ENCODE data around the gene CDC14B.
"Not testable (repeated sequence)": the region's sequence is repeated elsewhere in the genome, so short reads cannot be mapped to it uniquely, and the experiment has no call there.

The CDC14B gene

GRCh38 chr9:96509026-96509425 lies 110.6 kb downstream of the CDC14B start:
- no peak for DNase-seq (ENCODE audit: extremely low spot score, insufficient read length, low read depth)
- FAIRE-seq = no peak

- FAIRE-seq (no peak), DNase-seq (ENCODE audit: extremely low spot score, insufficient read length, low read depth) (no peak)
These were observed 111.3 kb downstream of the CDC14B start for GRCh38 chr9:96508227-96508940.

GRCh38 chr9:96505316-96505991 lies 114.2 kb downstream of the CDC14B start:
- FAIRE-seq (no peak), DNase-seq (ENCODE audit: extremely low spot score, insufficient read length, low read depth) (no peak)

- DNase-seq (ENCODE audit: extremely low spot score, insufficient read length, low read depth) = no peak
- no peak for FAIRE-seq
These were observed 115.7 kb downstream of the CDC14B start for GRCh38 chr9:96503918-96504317.

GRCh38 chr9:96503374-96503748 lies 116.3 kb downstream of the CDC14B start:
- FAIRE-seq; DNase-seq (ENCODE audit: extremely low spot score, insufficient read length, low read depth): not testable (repeated sequence)

GRCh38 chr9:96502539-96503373 lies 116.9 kb downstream of the CDC14B start:
- no peak for FAIRE-seq
- no peak for DNase-seq (ENCODE audit: extremely low spot score, insufficient read length, low read depth)

- no peak for DNase-seq (ENCODE audit: extremely low spot score, insufficient read length, low read depth)
- no peak for FAIRE-seq
These were observed 117.8 kb downstream of the CDC14B start for GRCh38 chr9:96501633-96502538.

- no peak for FAIRE-seq
- DNase-seq (ENCODE audit: extremely low spot score, insufficient read length, low read depth) = no peak
These were observed 118.7 kb downstream of the CDC14B start for GRCh38 chr9:96500696-96501632.

- DNase-seq (ENCODE audit: extremely low spot score, insufficient read length, low read depth) = no peak
These were observed 120.4 kb downstream of the CDC14B start for GRCh38 chr9:96499257-96499656.

GRCh38 chr9:96498796-96499195 lies 120.8 kb downstream of the CDC14B start:
- DNase-seq (ENCODE audit: extremely low spot score, insufficient read length, low read depth) (no peak), FAIRE-seq (no peak)

More at GRCh38 chr9:96499257-96499656, 120.4 kb downstream of the CDC14B start:
- no peak for FAIRE-seq

GRCh38 chr9:96497117-96497399 lies 122.6 kb downstream of the CDC14B start:
- no peak for DNase-seq (ENCODE audit: extremely low spot score, insufficient read length, low read depth)
- FAIRE-seq = no peak

GRCh38 chr9:96496368-96497116 lies 123.1 kb downstream of the CDC14B start:
- FAIRE-seq (no peak), DNase-seq (ENCODE audit: extremely low spot score, insufficient read length, low read depth) (no peak)

- DNase-seq (ENCODE audit: extremely low spot score, insufficient read length, low read depth) (no peak), FAIRE-seq (no peak)
These were observed 124.3 kb downstream of the CDC14B start for GRCh38 chr9:96495341-96495740.

- FAIRE-seq = no peak
These were observed 125.3 kb downstream of the CDC14B start for GRCh38 chr9:96494215-96494800.

GRCh38 chr9:96493757-96494156 lies 125.9 kb downstream of the CDC14B start:
- no peak for DNase-seq (ENCODE audit: extremely low spot score, insufficient read length, low read depth)
- no peak for FAIRE-seq

More at GRCh38 chr9:96494215-96494800, 125.3 kb downstream of the CDC14B start:
- no peak for DNase-seq (ENCODE audit: extremely low spot score, insufficient read length, low read depth)

GRCh38 chr9:96492993-96493531 lies 126.6 kb downstream of the CDC14B start:
- DNase-seq (ENCODE audit: extremely low spot score, insufficient read length, low read depth) (no peak), FAIRE-seq (no peak)

GRCh38 chr9:96491880-96492525 lies 127.6 kb downstream of the CDC14B start:
- no peak for FAIRE-seq
- DNase-seq (ENCODE audit: extremely low spot score, insufficient read length, low read depth) = no peak

Data from GM18507 (cell line).